Measurements from ENCODE around the gene ADAM12. TPM values are rescaled to one million over a fixed set of nuclear protein-coding genes. Genes with fewer than 3 reads are reported as not detected.

Gene ADAM12
- total RNA-seq, 1 experiment from 2014 or later = not detected

GRCh38 chr10:126137562-126138221 is 250.6 kb downstream of the ADAM12 start (continued):
- no peak for TF ChIP-seq TCF7L2 (IDR thresholded peaks at IDR 0.05; ENCODE audit: borderline replicate concordance, extremely low read depth, insufficient read depth, insufficient read length)
- TF ChIP-seq SRF (IDR thresholded peaks at IDR 0.05; ENCODE audit: low read depth) = no peak
- TF ChIP-seq POLR2A (IDR thresholded peaks at IDR 0.05; ENCODE audit: borderline replicate concordance, extremely low read depth, insufficient read depth, insufficient read length) = no peak
- no peak for TF ChIP-seq SIN3A (IDR thresholded peaks at IDR 0.05; ENCODE audit: low read depth)
- TF ChIP-seq ZBTB33 (IDR thresholded peaks at IDR 0.05; ENCODE audit: extremely low read depth, insufficient replicate concordance, low read length) = no peak
- no peak for TF ChIP-seq EGR1 (IDR thresholded peaks at IDR 0.05; ENCODE audit: low read depth)

DNA sequence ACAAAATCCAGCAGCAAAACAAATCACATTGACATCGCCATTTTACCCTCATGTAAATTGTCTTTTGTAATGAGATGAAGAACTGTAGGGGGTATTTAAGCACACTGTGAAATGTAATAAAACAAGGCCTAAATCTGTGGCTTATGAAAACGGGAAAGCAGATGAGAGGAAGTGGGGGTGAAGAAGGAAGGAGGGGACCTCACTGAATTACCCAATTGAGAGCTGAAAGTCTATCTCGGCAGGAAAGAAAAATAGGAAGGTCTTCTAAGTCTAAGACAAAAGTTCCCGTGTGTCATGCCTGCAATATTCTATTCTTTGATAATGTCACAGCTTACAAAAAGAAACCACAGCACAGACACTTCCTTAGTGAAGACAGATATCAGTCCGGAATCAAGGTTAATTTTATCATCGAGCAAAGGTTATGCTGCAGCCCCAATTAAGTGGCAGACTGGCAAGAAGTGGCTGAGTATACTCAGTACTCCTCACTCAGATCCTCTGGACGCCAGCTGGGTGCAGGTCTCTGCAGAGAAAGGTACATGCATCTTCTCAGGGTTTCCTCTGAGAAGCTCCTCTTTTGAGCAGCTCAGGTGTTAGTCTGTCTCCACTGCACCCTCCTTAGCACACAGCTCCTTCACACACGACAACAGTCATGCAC is 252.2 kb downstream of the ADAM12 start:
- ChIA-PET RAD21 (ENCODE audit: low non-redundant PET in 1 of 2, low total read pairs in 2 of 2, uncharacterized antibody in 2 of 2, unreplicated experiment in 2 of 2) (no interaction called here), CTCF (interaction anchor here (1.1 kb wide), 1 partner anchor 368 kb away, joined by 4 read pairs; no protein-coding TSS in a partner anchor), POLR2A (no interaction called here)
- no peak overlapping the region for H3K9ac ChIP-seq (ENCODE audit: low read length)
- H4K20me1 ChIP-seq (ENCODE audit: insufficient read depth) = no peaks in the 10 kb centered on the region
- no peak overlapping the region for H2AFZ ChIP-seq (ENCODE audit: low read depth, low read length, poor library complexity, severe bottlenecking)
- no peak overlapping the region for H3K27ac ChIP-seq (ENCODE audit: low read depth, low read length)
- intact Hi-C loops (cut with micrococcal nuclease) = no loop called here
- H3K4me1 ChIP-seq (ENCODE audit: control insufficient read depth in 1 of 2, insufficient read depth in 2 of 2, low read length in 2 of 2) = no peaks in the 10 kb centered on the region
- no peaks in the 10 kb centered on the region for H3K9me2 ChIP-seq (ENCODE audit: insufficient read depth)
- no peak for ATAC-seq
- DNase-seq (ENCODE audit: low read depth, low spot score) = no peak
- no peaks in the 10 kb centered on the region for H3K27me3 ChIP-seq (ENCODE audit: insufficient read depth, low read length)
- H3K36me3 ChIP-seq (ENCODE audit: control insufficient read depth in 1 of 2, insufficient read depth in 2 of 2, low read length in 2 of 2) = no peaks in the 10 kb centered on the region
- H3K4me3 ChIP-seq (replicated peaks in 1 of 2; ENCODE audit: low read depth in 1 of 2, low read length in 2 of 2) = no peak overlapping the region
- H3K4me2 ChIP-seq (ENCODE audit: low read length) = no peak overlapping the region
- no TSS peak for BruUV-seq (replicated peaks)
- H3K79me2 ChIP-seq (ENCODE audit: insufficient read depth, low read length) = no peaks in the 10 kb centered on the region
- H3K9me3 ChIP-seq (ENCODE audit: control insufficient read depth in 1 of 2, insufficient read depth in 1 of 2, low read depth in 1 of 2, low read length in 2 of 2) = no peaks in the 10 kb centered on the region
- TF ChIP-seq CEBPB (IDR thresholded peaks at IDR 0.05; ENCODE audit: low read depth) (no peak), SP1 (IDR thresholded peaks at IDR 0.05; ENCODE audit: low read depth) (no peak), REST (IDR thresholded peaks at IDR 0.05; ENCODE audit: low read depth) (no peak), POLR2A (IDR thresholded peaks at IDR 0.05; ENCODE audit: borderline replicate concordance, extremely low read depth, insufficient read depth, insufficient read length) (no peak), CBX3 (IDR thresholded peaks at IDR 0.05; ENCODE audit: low read depth) (no peak), CTCF (IDR thresholded peaks at IDR 0.05 in 2 of 3, conservative IDR thresholded peaks at IDR 0.05 in 1 of 3; ENCODE audit: borderline replicate concordance in 1 of 3, insufficient read depth in 1 of 3, low read depth in 2 of 3, low read length in 2 of 3) (no peak), ZBTB33 (IDR thresholded peaks at IDR 0.05; ENCODE audit: extremely low read depth, insufficient replicate concordance, low read length) (no peak), SRF (IDR thresholded peaks at IDR 0.05; ENCODE audit: low read depth) (no peak)
- TF ChIP-seq, protein P1, sequence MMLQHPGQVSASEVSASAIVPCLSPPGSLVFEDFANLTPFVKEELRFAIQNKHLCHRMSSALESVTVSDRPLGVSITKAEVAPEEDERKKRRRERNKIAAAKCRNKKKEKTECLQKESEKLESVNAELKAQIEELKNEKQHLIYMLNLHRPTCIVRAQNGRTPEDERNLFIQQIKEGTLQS (IDR thresholded peaks at IDR 0.05) = no peak
